Renal pelvis (tissue), 4 donors: Measurements from ENCODE around the gene GFY. TPM values are rescaled to one million over a fixed set of nuclear protein-coding genes. Genes with fewer than 3 reads are reported as not detected.
"Not testable (repeated sequence)": the region's sequence is repeated elsewhere in the genome, so short reads cannot be mapped to it uniquely, and the experiment has no call there.

ENCODE experiments used
- DNase-seq: peaks from one replicate; pipeline ENCODE4 v3.0.0-alpha.2; 2013
- polyA plus RNA-seq, 3 donors: library from polyadenylated mRNA; unstranded; fragments of 120-200 nt; gene quantifications; one replicate each; pipeline ENCODE4 v1.2.1, GENCODE V29; 2013; ENCODE audit not compliant: insufficient read length in 3 of 3

GFY gene
- polyA plus RNA-seq, 3 donors, result not detected

DNA sequence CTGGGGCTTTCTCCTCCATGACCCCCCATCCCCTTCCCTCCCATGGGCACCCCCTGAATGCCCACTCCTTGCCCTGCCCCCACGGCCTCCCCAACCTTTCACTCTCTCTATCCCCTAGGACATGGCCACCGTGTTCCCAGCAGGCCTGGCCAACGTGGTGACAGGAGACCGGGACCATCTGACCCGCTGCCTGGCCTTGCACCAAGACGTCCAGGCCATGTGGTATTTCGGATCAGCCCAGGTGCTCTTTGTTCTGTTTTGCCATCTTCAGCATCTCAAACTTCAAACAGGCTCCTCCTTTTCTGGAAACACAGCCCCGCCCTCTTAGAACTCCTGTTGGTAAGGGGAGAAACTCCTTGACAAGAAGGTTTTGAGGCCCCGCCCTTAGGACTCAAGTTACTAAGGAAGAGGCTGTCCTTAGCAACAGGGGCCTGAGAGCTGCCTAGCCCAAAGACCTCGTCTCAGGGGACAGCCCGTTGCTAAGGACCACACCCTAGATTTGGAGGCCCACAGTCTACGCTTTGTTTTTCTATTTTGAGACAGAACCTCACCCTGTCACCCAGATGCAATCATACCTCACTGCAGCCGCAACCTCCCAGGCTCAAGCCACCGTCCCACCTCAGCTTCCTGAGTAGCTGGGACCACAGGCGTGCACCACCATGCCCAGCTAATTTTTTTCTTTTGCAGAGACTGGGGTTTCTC is 43.7 kb downstream of the GFY start:
- no peak for DNase-seq

DNA sequence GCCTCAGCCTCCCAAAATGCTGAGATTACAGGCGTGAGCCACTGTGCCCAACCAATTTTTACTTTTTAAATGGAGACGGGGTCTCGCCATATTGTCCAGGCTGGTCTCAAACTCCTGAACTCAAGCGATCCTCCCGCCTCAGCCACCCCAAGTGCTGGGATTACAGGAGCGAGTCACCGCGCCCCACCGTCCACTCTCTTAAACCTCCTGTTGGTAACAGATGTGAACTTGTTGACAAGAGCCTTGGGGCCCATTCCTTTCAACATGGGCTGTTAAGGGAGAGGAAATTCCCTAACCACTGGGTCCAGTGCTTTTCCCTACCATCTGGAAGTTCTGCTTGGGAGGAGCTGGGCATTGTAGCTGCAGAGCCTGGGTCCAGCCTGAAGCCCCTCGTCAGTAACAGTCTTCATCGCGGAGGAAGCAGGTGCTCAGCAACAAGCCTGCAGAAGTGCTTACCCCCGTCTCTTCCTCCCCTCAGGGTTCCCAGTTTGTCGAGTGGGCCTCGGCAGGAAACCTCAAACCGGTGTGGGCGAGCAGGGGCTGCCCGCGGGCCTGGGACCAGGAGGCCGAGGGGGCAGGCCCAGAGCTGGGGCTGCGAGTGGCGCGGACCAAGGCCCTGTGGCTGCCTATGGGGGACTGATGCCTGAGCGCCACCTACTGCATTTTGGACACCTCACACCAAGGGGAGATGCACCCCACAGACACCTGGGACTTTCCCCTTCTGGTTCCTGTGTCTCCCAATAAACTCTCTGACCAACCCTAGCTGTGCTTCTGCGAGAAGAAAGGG is 44.8 kb downstream of the GFY start:
- DNase-seq, result no peak

DNA sequence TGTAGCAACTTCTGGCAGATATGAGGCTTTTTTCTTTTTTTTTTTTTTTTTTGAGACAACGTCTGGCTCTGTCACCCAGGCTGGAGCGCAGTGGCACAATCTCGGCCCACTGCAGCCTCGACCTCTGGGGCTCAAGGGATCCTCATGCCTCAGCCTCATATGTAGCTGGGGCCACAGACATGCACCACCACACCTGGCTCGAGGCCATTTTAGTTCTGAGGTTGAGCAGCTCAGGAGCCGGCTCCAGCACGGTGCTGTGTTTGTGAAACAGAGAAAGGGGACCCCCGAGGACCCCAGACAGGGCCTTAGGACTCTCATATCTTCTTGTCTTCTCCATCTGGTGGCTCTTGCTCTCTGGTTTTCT is 45.4 kb downstream of the GFY start:
- no peak for DNase-seq

DNA sequence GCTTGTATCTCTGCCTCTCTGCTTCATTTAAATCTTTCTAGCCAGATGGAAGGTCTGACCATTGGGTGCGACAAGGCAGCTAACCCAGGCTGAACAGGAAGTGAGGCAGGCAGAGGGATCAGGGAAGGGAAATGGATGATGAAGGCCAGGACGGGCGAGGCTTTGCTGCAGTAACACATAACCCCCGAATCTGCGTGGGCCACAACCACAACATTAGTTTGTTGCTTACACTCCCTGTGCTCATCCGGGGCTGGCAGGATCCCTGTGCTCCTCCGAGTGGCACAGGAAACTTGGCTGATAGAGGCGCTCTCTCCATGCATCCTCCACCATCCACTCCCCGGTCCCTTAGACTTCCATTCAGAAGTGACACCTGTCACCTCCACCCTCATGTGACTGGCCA is 47.7 kb downstream of the GFY start:
- no peak for DNase-seq

DNA sequence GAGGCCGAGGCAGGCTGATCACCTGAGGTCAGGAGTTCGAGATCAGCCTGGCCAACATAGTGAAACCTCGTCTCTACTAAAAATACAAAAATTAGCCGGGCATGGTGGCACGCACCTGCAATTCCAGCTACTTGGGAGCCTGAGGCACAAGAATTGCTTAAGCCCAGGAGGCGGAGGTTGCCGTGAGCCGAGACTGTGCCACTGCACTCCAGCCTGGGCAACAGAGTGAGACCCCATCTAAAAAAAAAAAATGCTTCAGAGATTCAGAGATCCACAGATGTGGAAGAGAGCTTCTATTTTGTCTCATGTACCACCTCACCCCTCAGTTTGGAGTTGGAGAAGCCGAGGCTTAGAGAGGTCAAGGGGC is 48.3 kb downstream of the GFY start:
- DNase-seq, result not testable (repeated sequence)

DNA sequence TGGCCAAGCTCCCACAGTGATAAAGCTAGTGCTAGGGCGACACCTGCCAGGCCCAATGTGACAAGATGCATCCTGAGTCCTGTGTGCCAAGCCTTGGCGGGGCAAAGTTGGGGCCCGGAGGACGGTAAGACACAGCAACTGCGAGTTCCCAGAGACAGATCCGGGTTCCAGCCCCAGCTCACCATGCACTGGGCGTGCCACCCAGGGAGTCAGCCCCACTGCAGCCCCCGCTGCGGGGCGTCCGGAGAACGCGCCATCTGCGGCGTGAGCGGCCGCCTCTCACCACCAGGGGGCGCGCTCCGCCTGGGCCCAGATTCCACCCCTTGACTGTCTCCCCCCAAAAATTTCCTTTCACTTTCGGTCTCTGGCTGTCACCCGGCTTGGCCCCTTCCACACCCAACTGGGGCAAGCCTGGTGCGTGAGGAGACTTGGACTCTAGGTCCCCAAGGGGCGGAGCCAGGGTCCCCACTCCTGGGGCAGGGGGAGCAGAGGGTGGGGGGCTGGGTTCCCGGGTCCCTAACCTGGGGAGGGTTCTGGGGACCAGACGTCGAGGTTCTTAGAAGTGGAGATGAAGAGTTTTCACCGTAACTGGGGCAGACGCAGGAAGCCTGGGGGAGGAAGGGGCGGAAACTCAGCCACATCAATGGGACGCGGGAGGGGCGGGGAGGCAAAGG is 48.8 kb downstream of the GFY start, which contains the start of gene FLT3LG:
Gene FLT3LG, plus strand, starts transcription at position 348 of the 674 bp plus-strand sequence. CDS start 425 bp downstream, outside the sequence.
- DNase-seq, result peak; percentile 65

DNA sequence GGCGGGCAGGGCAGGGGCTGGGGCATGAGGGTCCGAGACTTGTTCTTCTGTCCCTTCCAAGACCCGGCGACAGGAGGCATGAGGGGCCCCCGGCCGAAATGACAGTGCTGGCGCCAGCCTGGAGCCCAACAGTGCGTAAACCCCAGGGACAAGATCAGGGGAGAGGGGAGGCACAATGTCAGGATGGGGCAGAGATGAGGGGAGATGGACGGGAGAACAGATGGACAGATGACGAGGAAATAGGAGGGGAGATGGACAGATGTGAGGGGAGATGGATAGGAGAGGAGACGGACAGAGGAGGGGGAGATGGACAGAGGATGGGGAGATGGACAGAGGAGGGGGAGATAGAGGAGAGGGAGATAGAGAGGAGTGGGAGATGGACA is 49.3 kb downstream of the GFY start:
- no peak for DNase-seq

DNA sequence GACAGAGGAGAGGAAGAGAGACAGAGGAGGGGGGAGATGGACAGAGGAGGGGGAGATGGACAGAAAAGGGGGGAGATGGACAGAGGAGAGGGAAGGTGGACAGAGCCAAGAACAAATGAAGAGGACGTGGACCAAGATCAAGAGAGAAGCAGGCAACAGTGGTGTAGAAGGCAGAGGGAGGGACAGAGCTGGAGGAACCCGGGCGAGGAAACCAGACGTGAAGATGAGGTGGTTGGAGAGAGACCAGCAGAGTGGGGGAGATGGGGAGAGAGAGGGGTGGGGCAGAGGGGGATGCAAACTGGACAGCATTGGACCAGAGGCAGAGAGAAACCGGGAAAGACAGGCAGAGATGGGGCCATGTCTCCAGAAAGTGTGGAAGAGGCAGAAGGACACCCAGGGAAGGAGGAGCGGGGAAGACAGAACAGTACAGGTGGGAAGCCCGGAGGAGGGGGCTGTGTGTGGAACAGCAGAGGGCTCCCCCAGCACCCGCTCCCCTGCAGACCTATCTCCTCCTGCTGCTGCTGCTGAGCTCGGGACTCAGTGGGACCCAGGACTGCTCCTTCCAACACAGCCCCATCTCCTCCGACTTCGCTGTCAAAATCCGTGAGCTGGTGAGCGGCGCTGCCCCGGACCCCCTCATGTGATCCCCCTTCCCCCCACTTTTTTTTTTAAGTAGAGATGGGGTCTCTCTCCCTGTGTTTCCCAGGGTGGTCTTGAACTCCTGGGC is 50.2 kb downstream of the GFY start:
- no peak for DNase-seq

DNA sequence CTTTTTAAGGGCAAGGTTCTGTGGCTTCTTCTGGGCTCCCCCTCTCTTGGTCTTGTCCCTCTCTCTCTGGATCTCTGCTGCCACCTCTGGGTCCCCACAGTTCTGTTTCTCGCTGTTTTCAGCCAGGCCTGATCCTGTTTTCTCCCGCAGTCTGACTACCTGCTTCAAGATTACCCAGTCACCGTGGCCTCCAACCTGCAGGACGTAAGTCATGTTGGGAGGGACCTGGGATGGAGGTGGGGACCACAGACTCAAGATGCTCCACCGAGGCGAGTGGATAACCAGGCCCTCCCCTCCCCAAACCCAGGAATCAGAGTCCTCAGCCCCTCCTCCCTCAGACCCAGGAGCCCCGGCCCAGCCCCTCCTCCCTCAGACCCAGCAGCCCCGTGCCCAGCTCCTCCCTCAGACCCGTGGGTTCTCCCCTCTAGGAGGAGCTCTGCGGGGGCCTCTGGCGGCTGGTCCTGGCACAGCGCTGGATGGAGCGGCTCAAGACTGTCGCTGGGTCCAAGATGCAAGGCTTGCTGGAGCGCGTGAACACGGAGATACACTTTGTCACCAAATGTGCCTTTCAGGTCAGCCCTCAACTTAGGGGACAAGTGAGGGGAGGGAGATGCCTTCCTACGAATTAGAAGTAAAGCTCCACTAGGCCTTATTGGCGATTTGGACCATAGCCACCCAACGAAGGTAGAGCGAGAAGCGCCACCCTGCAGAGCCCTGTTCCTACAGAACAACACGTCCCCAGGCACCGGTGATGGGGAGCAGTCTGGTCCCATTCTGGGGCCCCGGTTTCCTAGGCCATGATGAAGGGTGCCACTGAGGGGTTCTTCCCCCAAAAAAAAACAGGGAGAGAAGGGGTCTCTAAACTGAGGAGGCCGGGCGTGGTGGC is 51.0 kb downstream of the GFY start:
- DNase-seq, result peak; percentile 75

Other genes with a start within 250 kb of the GFY start
- gene SLC6A16, start 100.2 kb upstream of the GFY start, polyA plus RNA-seq, result 1 to 10 TPM; 2.3 to 5.7 (median 4.6) TPM
- gene CD37, start 90.0 kb upstream of the GFY start, polyA plus RNA-seq, result 10 to 100 TPM; 26.6 to 38.2 (median 36.4) TPM
- gene TEAD2, start 63.0 kb upstream of the GFY start, polyA plus RNA-seq, result 100 to 1,000 TPM in 2 of 3 donors, 10 to 100 TPM in 1; 89.0 to 114 (median 109) TPM
- 1 to 10 TPM; 4.2 to 6.7 (median 5.8) TPM for gene DKKL1, start 61.5 kb upstream of the GFY start, polyA plus RNA-seq
- gene KASH5, start 37.1 kb upstream of the GFY start, polyA plus RNA-seq, result under 1 TPM in 2 of 3 donors, not detected in 1; 0.10 to 0.34 TPM
- gene PTH2, start 1.9 kb upstream of the GFY start, polyA plus RNA-seq, result not detected
- under 1 TPM; 0.28 to 0.62 (median 0.55) TPM for gene SLC17A7, start 16.1 kb downstream of the GFY start, polyA plus RNA-seq
- gene PIH1D1, start 26.4 kb downstream of the GFY start, polyA plus RNA-seq, result 100 to 1,000 TPM in 1 of 3 donors, 10 to 100 TPM in 2; 92.0 to 101 (median 99.4) TPM
- gene ALDH16A1, start 27.8 kb downstream of the GFY start, polyA plus RNA-seq, result 10 to 100 TPM; 19.2 to 33.0 (median 26.3) TPM
- gene FLT3LG, start 48.8 kb downstream of the GFY start, polyA plus RNA-seq, result 1 to 10 TPM; 3.1 to 5.1 (median 5.1) TPM
- gene RPL13A, start 62.2 kb downstream of the GFY start, polyA plus RNA-seq, result 1,000 to 10,000 TPM; 2,758 to 3,345 (median 3,013) TPM
- gene RPS11, start 71.0 kb downstream of the GFY start, polyA plus RNA-seq, result 1,000 to 10,000 TPM; 2,501 to 3,013 (median 2,811) TPM
- 100 to 1,000 TPM; 291 to 328 (median 294) TPM for gene FCGRT, start 87.3 kb downstream of the GFY start, polyA plus RNA-seq
- gene RCN3, start 102.6 kb downstream of the GFY start, polyA plus RNA-seq, result 10 to 100 TPM; 21.3 to 22.4 (median 21.7) TPM
- gene NOSIP, start 155.2 kb downstream of the GFY start, polyA plus RNA-seq, result 10 to 100 TPM; 69.3 to 81.1 (median 79.5) TPM
- 1 to 10 TPM; 6.5 to 8.2 (median 7.7) TPM for gene PRRG2, start 155.9 kb downstream of the GFY start, polyA plus RNA-seq
- 10 to 100 TPM; 24.2 to 34.2 (median 29.2) TPM for gene PRR12, start 165.8 kb downstream of the GFY start, polyA plus RNA-seq
- gene RRAS, start 214.8 kb downstream of the GFY start, polyA plus RNA-seq, result 10 to 100 TPM; 25.8 to 31.9 (median 31.6) TPM
- 10 to 100 TPM; 36.6 to 45.7 (median 45.0) TPM for gene SCAF1, start 216.8 kb downstream of the GFY start, polyA plus RNA-seq
- 10 to 100 TPM; 55.6 to 74.3 (median 68.3) TPM for gene IRF3, start 240.5 kb downstream of the GFY start, polyA plus RNA-seq
- gene BCL2L12, start 240.5 kb downstream of the GFY start, polyA plus RNA-seq, result 10 to 100 TPM; 30.7 to 39.6 (median 31.5) TPM